GM18505 (cell line): Measurements from ENCODE around the gene EPHB1.

Experiments
- ATAC-seq: cut with Tn5 transposase; IDR thresholded peaks from one replicate; pipeline ENCODE4 v1.9.1; 2021; ENCODE audit not compliant: unreplicated experiment
- POLR2A ChIP-seq: IDR thresholded peaks from 4 replicates; pipeline ENCODE4 v1.6.1; 2011; ENCODE audit warnings: borderline replicate concordance; ENCODE audit not compliant: insufficient read depth, insufficient read length; ENCODE audit errors: extremely low read depth

EPHB1 gene

GRCh38 chr3:134896696-134897095 is 101.6 kb downstream of the EPHB1 start:
- no peak for ATAC-seq
- TF ChIP-seq POLR2A: no peak

- ATAC-seq: no peak
- TF ChIP-seq POLR2A: no peak
These were observed 102.5 kb downstream of the EPHB1 start for GRCh38 chr3:134897391-134898141.

GRCh38 chr3:134898181-134898754 is 103.2 kb downstream of the EPHB1 start:
- no peak for TF ChIP-seq POLR2A
- no peak for ATAC-seq

- ATAC-seq: no peak
- TF ChIP-seq POLR2A: no peak
These were observed 104.7 kb downstream of the EPHB1 start for GRCh38 chr3:134899786-134900185.

- no peak for ATAC-seq
- no peak for TF ChIP-seq POLR2A
These were observed 105.4 kb downstream of the EPHB1 start for GRCh38 chr3:134900482-134900881.

GRCh38 chr3:134901461-134901860 is 106.4 kb downstream of the EPHB1 start:
- TF ChIP-seq POLR2A: no peak
- no peak for ATAC-seq

- TF ChIP-seq POLR2A: no peak
- peak; percentile 28 for ATAC-seq
These were observed 108.8 kb downstream of the EPHB1 start for GRCh38 chr3:134903837-134904236.

GRCh38 chr3:134904241-134904771 is 109.2 kb downstream of the EPHB1 start:
- TF ChIP-seq POLR2A: no peak
- peak; percentile 96 for ATAC-seq

- no peak for TF ChIP-seq POLR2A
- no peak for ATAC-seq
These were observed 110.0 kb downstream of the EPHB1 start for GRCh38 chr3:134904776-134905646.

- ATAC-seq: no peak
- TF ChIP-seq POLR2A: no peak
These were observed 110.5 kb downstream of the EPHB1 start for GRCh38 chr3:134905647-134905935.

GRCh38 chr3:134908271-134908670 is 113.2 kb downstream of the EPHB1 start:
- TF ChIP-seq POLR2A: no peak
- ATAC-seq: no peak

GRCh38 chr3:134910026-134910425 is 115.0 kb downstream of the EPHB1 start:
- ATAC-seq: no peak
- TF ChIP-seq POLR2A: no peak
